Glutamatergic neuron (in vitro differentiated cells): Measurements from ENCODE around the gene UPK1A. TPM values are rescaled to one million over a fixed set of nuclear protein-coding genes. Genes with fewer than 3 reads are reported as not detected.

Experiments
- DNase-seq: peaks from one replicate; pipeline ENCODE4 v3.0.0; 2022
- H3K27ac Mint-ChIP-seq: one replicate; pipeline ENCODE4 v1.8.0; 2020; ENCODE audit warnings: mild to moderate bottlenecking, mixed read lengths, inconsistent platforms; ENCODE audit not compliant: unreplicated experiment
- H3K27me3 Mint-ChIP-seq: one replicate; pipeline ENCODE4 v1.8.0; 2020; ENCODE audit warnings: mild to moderate bottlenecking, moderate library complexity, mixed read lengths, inconsistent platforms; ENCODE audit not compliant: unreplicated experiment
- H3K36me3 Mint-ChIP-seq: one replicate; pipeline ENCODE4 v1.8.0; 2020; ENCODE audit warnings: mild to moderate bottlenecking, mixed read lengths, inconsistent platforms; ENCODE audit not compliant: unreplicated experiment
- H3K4me1 Mint-ChIP-seq: one replicate; pipeline ENCODE4 v1.8.0; 2020; ENCODE audit warnings: mild to moderate bottlenecking, low read depth, mixed read lengths, inconsistent platforms; ENCODE audit not compliant: unreplicated experiment
- H3K4me3 Mint-ChIP-seq: one replicate; pipeline ENCODE4 v1.8.0; 2020; ENCODE audit warnings: mild to moderate bottlenecking, mixed read lengths, inconsistent platforms; ENCODE audit not compliant: unreplicated experiment
- H3K9me3 Mint-ChIP-seq: one replicate; pipeline ENCODE4 v1.8.0; 2020; ENCODE audit warnings: mild to moderate bottlenecking, moderate library complexity, mixed read lengths, inconsistent platforms; ENCODE audit not compliant: unreplicated experiment
- total RNA-seq: library from RNA; stranded (reverse); fragmentation: NEBNext Ultra II Directional; extraction: Animal tissue kit (Norgen Biotek cat#: 25700); gene quantifications from one replicate; pipeline ENCODE4 v1.2.1, GENCODE V29; 2021; ENCODE audit not compliant: unreplicated experiment
- TF ChIP-seq, protein P1 (sequence below): fragments of 200-600 bp; sonication (generic); IDR thresholded peaks from one replicate; pipeline ENCODE4 v1.5.0; 2021; ENCODE audit not compliant: partially characterized antibody, unreplicated experiment

The UPK1A gene
- total RNA-seq, 1 donor from 2014 or later: not detected

DNA sequence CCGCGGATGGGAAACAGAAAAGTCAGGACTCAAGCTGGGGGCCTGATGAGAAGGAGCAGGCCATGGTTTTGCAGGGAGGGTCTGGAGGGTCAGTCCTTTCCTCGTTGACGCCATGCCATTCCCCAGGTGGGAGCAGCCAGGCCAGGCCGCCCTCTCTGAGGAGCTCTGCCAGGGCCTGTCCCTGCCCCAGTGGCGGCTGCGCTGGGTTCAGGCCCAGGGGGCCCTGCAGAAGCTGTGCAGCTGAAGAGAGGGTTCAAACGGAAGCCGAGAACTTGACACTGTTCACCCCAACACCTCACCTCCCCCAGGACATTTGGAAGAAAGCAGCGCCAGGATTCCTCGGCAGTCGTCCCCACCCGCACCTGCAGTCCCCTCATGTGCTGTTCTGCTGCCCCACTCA lies 43.6 kb upstream of the UPK1A start:
- no peak for DNase-seq
- TF ChIP-seq, protein P1, sequence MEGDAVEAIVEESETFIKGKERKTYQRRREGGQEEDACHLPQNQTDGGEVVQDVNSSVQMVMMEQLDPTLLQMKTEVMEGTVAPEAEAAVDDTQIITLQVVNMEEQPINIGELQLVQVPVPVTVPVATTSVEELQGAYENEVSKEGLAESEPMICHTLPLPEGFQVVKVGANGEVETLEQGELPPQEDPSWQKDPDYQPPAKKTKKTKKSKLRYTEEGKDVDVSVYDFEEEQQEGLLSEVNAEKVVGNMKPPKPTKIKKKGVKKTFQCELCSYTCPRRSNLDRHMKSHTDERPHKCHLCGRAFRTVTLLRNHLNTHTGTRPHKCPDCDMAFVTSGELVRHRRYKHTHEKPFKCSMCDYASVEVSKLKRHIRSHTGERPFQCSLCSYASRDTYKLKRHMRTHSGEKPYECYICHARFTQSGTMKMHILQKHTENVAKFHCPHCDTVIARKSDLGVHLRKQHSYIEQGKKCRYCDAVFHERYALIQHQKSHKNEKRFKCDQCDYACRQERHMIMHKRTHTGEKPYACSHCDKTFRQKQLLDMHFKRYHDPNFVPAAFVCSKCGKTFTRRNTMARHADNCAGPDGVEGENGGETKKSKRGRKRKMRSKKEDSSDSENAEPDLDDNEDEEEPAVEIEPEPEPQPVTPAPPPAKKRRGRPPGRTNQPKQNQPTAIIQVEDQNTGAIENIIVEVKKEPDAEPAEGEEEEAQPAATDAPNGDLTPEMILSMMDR: no peak
- H3K27ac Mint-ChIP-seq: no peak overlapping the region
- H3K9me3 Mint-ChIP-seq: peaks cover 6% of the 10 kb centered on the region
- no peak overlapping the region for H3K4me3 Mint-ChIP-seq
- no peaks in the 10 kb centered on the region for H3K36me3 Mint-ChIP-seq
- H3K27me3 Mint-ChIP-seq: peaks cover 9% of the 10 kb centered on the region
- H3K4me1 Mint-ChIP-seq: no peaks in the 10 kb centered on the region

GRCh38 chr19:35623327-35624010 lies 42.8 kb upstream of the UPK1A start:
- Mint-ChIP-seq H3K27me3 (peaks cover 9% of the 10 kb centered on the region), H3K4me1 (no peaks in the 10 kb centered on the region), H3K27ac (peak overlapping the region; percentile 40), H3K36me3 (no peaks in the 10 kb centered on the region), H3K9me3 (peaks cover 8% of the 10 kb centered on the region), H3K4me3 (no peak overlapping the region)
- DNase-seq: no peak
- TF ChIP-seq, protein P1: no peak

DNA sequence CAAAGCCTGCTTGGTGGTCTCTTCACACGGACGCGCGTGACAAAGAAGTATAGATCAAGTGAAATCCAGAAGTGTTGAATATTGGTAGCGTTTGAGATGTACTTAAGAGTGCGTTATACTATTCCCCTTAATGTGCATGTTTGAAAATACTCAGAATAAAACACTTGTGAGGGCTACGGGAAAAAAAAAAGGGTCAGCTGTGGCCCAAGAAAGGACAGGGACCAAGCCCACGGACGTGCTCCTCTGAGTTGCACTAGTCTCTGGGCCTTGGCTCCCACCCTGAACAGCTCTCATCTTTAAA lies 38.1 kb upstream of the UPK1A start:
- Mint-ChIP-seq H3K4me1 (peaks cover 2% of the 10 kb centered on the region), H3K27me3 (peaks cover 9% of the 10 kb centered on the region), H3K9me3 (peaks cover 7% of the 10 kb centered on the region), H3K4me3 (peak overlapping the region; percentile 98), H3K27ac (peak overlapping the region; percentile 52), H3K36me3 (no peaks in the 10 kb centered on the region)
- no peak for DNase-seq
- TF ChIP-seq, protein P1: no peak

- Mint-ChIP-seq H3K4me3 (peak within 1 kb of the TSS; percentile 98), H3K9me3 (peaks cover 7% of the 10 kb centered on the region), H3K27me3 (peaks cover 5% of the 10 kb centered on the region), H3K36me3 (no peaks in the 10 kb centered on the region), H3K4me1 (peaks cover 2% of the 10 kb centered on the region), H3K27ac (peak within 1 kb of the TSS; percentile 90)
- peak; percentile 97 for DNase-seq
- TF ChIP-seq, protein P1: no peak
These were observed 37.6 kb upstream of the UPK1A start, which contains the start of gene RBM42 for GRCh38 chr19:35628565-35629331. Gene RBM42, plus strand, starts transcription at chr19:35629036. Its CDS starts 118 bp downstream, at chr19:35629154.

DNA sequence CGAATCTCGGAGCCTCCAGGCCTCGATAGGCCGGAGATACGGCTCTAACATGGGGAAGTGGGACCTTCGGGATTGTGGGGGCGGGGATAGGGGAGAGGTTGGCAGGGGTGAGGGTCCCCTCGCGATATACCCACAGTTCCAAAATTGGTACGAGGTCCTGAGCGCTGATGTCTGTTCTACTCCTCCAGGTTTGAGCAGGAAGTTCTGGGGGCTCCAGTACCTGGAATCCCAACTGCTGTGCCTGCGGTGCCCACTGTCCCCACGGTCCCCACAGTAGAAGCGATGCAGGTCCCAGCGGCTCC lies 37.0 kb upstream of the UPK1A start:
- H3K27me3 Mint-ChIP-seq: peaks cover 5% of the 10 kb centered on the region
- no peak overlapping the region for H3K27ac Mint-ChIP-seq

More for the DNA sequence above, 37.0 kb upstream of the UPK1A start:
- peaks cover 7% of the 10 kb centered on the region for H3K9me3 Mint-ChIP-seq
- TF ChIP-seq, protein P1: no peak
- peaks cover 2% of the 10 kb centered on the region for H3K4me1 Mint-ChIP-seq
- H3K4me3 Mint-ChIP-seq: peak overlapping the region; percentile 98
- H3K36me3 Mint-ChIP-seq: no peaks in the 10 kb centered on the region
- no peak for DNase-seq
